ENCODE measurements around the gene CNTNAP2. TPM values are rescaled to one million over a fixed set of nuclear protein-coding genes. Genes with fewer than 3 reads are reported as not detected.
A peak's percentile ranks its signal among the peaks of the same experiment; 100 is the strongest.

CNTNAP2 gene
- total RNA-seq, 2 donors from 2014 or later: 171 to 228 TPM

- H3K4me1 Mint-ChIP-seq: peaks cover 10% of the 10 kb centered on the region
- H3K36me3 Mint-ChIP-seq (ENCODE audit: low read depth): no peaks in the 10 kb centered on the region
- Histone ChIP-seq H3K9ac (ENCODE audit: extremely low read depth, low read length, poor library complexity, severe bottlenecking) (no peak overlapping the region), H3K4me1 (ENCODE audit: control insufficient read depth, insufficient read depth, low read length) (peaks cover 3% of the 10 kb centered on the region), H3K27ac (ENCODE audit: low read depth, low read length) (no peak overlapping the region), H3K36me3 (ENCODE audit: control insufficient read depth, insufficient read depth, low read length) (no peaks in the 10 kb centered on the region), H3K4me3 (ENCODE audit: low read length) (no peak overlapping the region), H3K27me3 (ENCODE audit: control insufficient read depth, insufficient read depth, low read length, poor library complexity, severe bottlenecking) (no peaks in the 10 kb centered on the region), H3K9me3 (ENCODE audit: control insufficient read depth, low read length) (peaks cover 5% of the 10 kb centered on the region)
- no peak overlapping the region for H3K27ac Mint-ChIP-seq
- DNase-seq: no peak
- peaks cover 7% of the 10 kb centered on the region for H3K9me3 Mint-ChIP-seq
- no peak overlapping the region for H3K4me3 Mint-ChIP-seq
- TF ChIP-seq CTCF (conservative IDR thresholded peaks at IDR 0.05): no peak
- H3K27me3 Mint-ChIP-seq (ENCODE audit: insufficient read depth): no peaks in the 10 kb centered on the region
Measured at GRCh38 chr7:147859486-147859885, 1742.9 kb downstream of the CNTNAP2 start.

- DNase-seq: no peak
- peaks cover 8% of the 10 kb centered on the region for H3K4me1 Mint-ChIP-seq
- 100% methylated on average over 1 of the region's 1 CpG for WGBS, 2 experiments (ENCODE audit: insufficient coverage in 1 of 2, insufficient read length in 1 of 2)
Measured at GRCh38 chr7:147861058-147861716, 1744.6 kb downstream of the CNTNAP2 start.

GRCh38 chr7:147861945-147862344 lies 1745.3 kb downstream of the CNTNAP2 start:
- no peak overlapping the region for H3K9ac ChIP-seq (ENCODE audit: extremely low read depth, low read length, poor library complexity, severe bottlenecking)
- Mint-ChIP-seq H3K27ac (no peak overlapping the region), H3K4me3 (no peak overlapping the region), H3K9me3 (peaks cover 9% of the 10 kb centered on the region), H3K27me3 (ENCODE audit: insufficient read depth) (no peaks in the 10 kb centered on the region), H3K36me3 (ENCODE audit: low read depth) (no peaks in the 10 kb centered on the region), H3K4me1 (peaks cover 8% of the 10 kb centered on the region)
- peaks cover 5% of the 10 kb centered on the region for H3K9me3 ChIP-seq (ENCODE audit: control insufficient read depth, low read length)
- no peak for DNase-seq
- no peaks in the 10 kb centered on the region for H3K27me3 ChIP-seq (ENCODE audit: control insufficient read depth, insufficient read depth, low read length, poor library complexity, severe bottlenecking)
- peaks cover 3% of the 10 kb centered on the region for H3K4me1 ChIP-seq (ENCODE audit: control insufficient read depth, insufficient read depth, low read length)
- no peaks in the 10 kb centered on the region for H3K36me3 ChIP-seq (ENCODE audit: control insufficient read depth, insufficient read depth, low read length)
- WGBS, 2 experiments (ENCODE audit: insufficient coverage in 1 of 2, insufficient read length in 1 of 2): 89 to 100% methylated on average over 1 to 6 of the region's 6 CpGs
- no peak for TF ChIP-seq CTCF (conservative IDR thresholded peaks at IDR 0.05)
- no peak overlapping the region for H3K27ac ChIP-seq (ENCODE audit: low read depth, low read length)
- H3K4me3 ChIP-seq (ENCODE audit: low read length): no peak overlapping the region

More at GRCh38 chr7:147861058-147861716, 1744.6 kb downstream of the CNTNAP2 start:
- Histone ChIP-seq H3K27ac (ENCODE audit: low read depth, low read length) (no peak overlapping the region), H3K4me3 (ENCODE audit: low read length) (peak overlapping the region; percentile 49), H3K4me1 (ENCODE audit: control insufficient read depth, insufficient read depth, low read length) (peaks cover 3% of the 10 kb centered on the region), H3K27me3 (ENCODE audit: control insufficient read depth, insufficient read depth, low read length, poor library complexity, severe bottlenecking) (no peaks in the 10 kb centered on the region), H3K9ac (ENCODE audit: extremely low read depth, low read length, poor library complexity, severe bottlenecking) (no peak overlapping the region), H3K9me3 (ENCODE audit: control insufficient read depth, low read length) (peaks cover 5% of the 10 kb centered on the region), H3K36me3 (ENCODE audit: control insufficient read depth, insufficient read depth, low read length) (no peaks in the 10 kb centered on the region)
- H3K27me3 Mint-ChIP-seq (ENCODE audit: insufficient read depth): no peaks in the 10 kb centered on the region
- H3K4me3 Mint-ChIP-seq: no peak overlapping the region
- H3K36me3 Mint-ChIP-seq (ENCODE audit: low read depth): no peaks in the 10 kb centered on the region
- no peak for TF ChIP-seq CTCF (conservative IDR thresholded peaks at IDR 0.05)
- H3K27ac Mint-ChIP-seq: no peak overlapping the region
- H3K9me3 Mint-ChIP-seq: peaks cover 9% of the 10 kb centered on the region
